IPS DF 19.7 (cell line): ENCODE measurements around the gene TMEM271.
A peak's percentile ranks its signal among the peaks of the same experiment; 100 is the strongest.

Experiments
- DNase-seq: peaks from one replicate; pipeline ENCODE4 v3.0.0-alpha.2; 2013; ENCODE audit warnings: low read depth, low spot score

TMEM271 gene, protein sequence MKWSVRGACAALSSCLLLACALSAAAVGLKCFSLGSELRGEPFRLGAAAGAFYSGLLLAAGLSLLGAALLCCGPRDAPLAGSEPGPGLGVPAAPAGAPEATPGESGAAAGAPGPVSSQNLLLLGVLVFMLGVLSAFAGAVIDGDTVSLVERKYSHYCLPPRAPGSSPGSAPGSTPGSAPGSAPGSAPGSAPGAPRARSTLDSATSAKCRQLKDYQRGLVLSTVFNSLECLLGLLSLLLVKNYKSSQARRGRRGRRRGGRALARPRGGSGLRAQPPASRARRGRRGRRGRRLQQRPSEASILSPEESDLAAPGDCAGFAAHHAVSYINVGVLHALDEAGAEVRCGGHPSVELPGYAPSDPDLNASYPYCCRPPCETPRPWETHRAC

DNA sequence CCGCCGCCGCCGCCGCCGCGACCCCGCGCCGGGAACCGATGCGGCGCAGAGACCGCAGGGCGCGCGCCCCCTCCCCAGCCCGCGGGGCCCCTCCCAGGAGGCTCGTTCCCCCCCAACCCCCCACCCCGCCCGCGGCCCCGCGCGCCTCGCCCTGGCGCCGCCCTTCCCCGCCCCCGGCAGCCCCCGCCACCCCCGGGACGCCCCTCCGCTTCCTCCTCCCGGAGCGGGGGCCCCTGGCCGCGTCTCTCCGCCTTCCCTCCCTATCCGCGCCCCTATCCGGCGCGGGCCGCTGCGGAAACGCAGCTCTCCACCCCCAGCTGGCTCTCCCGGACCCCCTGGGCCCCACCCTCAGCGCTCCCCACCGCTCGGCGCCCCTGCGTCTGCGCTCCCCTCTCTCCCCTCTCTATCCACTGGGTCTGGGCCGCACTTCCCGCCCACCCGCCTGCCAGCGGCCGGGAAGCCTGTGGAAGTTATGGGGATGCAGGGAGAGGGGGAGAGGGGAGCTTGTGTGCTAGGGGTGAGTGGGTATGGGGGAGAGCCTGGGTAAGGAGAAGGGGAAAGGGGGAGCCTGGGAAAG lies at the start of gene TMEM271:
TSS of gene TMEM271 (minus strand) at position 51 of the 577 bp plus-strand sequence. CDS start 233 bp downstream, outside the sequence.
- DNase-seq: peak; percentile 52

DNA sequence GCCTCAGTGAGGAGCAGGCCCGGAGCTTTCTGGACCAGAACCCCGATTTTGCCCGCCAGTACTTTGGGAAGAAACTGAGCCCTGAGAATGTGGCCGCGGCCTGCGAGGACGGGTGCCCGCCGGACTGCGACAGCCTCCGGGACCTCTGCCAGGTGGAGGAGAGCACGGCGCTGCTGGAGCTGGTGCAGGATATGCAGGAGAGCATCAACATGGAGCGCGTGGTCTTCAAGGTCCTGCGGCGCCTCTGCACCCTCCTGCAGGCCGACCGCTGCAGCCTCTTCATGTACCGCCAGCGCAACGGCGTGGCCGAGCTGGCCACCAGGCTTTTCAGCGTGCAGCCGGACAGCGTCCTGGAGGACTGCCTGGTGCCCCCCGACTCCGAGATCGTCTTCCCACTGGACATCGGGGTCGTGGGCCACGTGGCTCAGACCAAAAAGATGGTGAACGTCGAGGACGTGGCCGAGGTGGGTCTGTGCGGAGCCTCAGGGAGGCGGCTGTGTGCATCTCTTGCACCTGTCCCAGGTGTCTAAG lies 49.6 kb upstream of the TMEM271 start:
- no peak for DNase-seq

DNA sequence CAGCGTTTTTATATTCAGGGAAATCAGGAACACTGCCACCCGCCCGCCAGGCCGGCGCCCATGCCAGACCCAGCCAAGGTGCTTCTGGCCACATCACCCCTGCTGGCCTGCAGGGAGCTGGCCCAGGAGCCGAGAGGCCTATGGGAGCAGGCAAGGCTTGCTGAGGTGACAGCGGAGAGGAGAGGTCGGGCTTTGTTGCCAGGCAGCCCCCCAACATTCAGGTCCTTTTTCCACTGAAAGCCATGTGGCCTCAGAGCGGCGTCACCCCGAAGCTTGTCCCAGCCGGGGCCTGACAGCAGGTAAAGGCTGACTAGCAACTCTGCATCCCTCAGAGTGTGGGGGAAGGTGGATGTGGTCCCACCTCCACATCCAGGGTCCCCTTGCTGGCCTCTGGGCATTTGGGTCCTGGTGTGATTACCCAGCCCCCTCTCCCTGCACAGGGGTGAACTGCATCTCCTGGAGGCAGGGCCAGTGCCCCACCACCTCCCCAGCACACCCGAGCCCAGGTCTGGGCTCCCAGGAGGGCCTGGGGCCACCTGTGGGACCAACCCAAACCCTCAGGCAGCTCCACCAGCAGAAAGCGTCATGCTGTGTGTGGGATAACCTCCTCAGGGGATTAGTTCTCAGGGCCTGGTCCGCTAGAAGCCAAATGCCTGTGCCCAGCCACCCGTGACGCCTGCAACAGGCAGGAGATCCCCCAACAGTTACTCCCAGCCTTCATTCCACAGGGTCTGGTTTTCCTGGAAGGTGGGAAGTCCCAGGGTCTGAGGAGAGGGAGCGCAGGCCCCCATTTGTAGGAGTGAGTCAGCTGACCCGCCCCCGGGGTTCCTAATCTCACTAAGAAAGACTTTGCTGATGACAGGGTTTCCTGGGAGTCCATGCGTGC lies 48.9 kb upstream of the TMEM271 start, which contains the start of gene PDE6B:
TSS of gene PDE6B (plus strand) at position 869 of the 886 bp plus-strand sequence. CDS start 54 bp downstream, outside the sequence.
- no peak for DNase-seq

DNA sequence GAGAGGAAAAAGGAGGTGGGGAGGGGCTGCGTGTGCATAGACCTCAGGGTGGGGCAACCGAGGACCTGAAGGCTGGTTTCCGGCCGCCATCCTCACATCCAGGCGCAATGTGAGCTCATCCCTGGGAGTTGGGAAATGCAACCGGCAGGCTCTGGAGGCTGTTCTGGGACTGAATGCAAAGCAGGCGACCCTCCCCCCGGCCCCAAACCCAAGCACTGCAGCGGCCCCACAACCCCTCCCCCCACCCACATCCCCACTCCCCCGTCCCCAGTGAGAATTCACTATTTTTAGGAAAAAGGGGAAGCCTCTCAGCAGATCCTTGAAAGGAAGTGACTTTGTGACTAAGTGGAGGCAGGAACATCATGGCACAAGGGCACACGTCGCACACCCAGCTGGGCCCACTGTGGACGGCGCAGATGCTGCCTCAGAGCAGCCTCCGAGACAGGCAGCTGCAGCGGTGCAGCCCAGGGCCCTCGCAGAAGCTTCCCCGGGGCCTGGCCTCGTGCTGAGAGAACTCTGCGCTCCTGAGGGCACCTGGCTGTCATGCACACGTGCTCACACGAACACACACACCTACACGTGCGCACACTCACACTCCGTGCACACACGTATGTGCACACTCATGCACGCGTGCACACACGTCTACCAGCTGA lies 47.9 kb upstream of the TMEM271 start:
- DNase-seq: no peak

DNA sequence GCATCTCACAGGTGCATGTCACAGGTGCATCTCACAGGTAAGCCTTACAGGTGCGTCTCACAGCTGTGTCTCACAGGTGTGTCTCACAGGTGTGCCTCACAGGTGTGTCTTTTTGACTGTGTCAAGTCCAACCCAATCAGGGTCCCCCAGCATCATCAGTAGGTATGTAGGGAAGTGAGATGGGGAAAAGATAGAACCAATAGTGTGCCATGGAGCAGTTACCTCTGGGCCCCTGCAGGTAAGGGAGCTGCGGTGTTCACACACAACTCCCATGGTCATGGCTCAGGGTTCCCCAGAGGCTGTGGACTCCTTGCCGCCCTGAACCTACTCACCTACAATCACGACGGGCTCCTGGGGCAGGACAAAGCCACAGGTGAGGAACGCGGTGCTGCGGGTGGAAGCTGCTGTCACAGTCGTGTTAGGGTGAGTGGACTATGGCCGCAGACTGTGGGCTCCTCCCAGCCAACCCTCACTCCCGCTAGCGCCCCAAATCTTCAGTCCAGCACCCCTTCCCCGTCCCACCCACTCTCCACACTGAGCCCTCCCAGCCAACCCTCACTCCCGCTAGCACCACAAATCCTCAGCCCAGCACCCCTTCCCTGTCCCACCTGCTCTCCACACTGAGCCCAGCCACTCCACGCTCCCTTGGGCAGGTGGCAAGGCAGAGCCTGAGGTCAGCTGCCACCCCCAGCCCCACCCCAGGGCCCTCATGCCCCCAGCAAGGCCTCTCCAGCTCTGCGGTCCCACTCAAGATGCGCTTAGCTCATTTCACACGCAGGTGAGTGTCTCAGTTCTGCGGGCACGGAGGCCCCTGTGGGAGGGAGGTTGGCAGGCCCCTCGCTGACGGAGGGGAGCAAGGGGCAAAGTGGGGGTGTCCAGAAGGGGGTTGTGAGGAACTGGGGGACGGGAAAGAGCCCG lies 47.2 kb upstream of the TMEM271 start:
- no peak for DNase-seq

DNA sequence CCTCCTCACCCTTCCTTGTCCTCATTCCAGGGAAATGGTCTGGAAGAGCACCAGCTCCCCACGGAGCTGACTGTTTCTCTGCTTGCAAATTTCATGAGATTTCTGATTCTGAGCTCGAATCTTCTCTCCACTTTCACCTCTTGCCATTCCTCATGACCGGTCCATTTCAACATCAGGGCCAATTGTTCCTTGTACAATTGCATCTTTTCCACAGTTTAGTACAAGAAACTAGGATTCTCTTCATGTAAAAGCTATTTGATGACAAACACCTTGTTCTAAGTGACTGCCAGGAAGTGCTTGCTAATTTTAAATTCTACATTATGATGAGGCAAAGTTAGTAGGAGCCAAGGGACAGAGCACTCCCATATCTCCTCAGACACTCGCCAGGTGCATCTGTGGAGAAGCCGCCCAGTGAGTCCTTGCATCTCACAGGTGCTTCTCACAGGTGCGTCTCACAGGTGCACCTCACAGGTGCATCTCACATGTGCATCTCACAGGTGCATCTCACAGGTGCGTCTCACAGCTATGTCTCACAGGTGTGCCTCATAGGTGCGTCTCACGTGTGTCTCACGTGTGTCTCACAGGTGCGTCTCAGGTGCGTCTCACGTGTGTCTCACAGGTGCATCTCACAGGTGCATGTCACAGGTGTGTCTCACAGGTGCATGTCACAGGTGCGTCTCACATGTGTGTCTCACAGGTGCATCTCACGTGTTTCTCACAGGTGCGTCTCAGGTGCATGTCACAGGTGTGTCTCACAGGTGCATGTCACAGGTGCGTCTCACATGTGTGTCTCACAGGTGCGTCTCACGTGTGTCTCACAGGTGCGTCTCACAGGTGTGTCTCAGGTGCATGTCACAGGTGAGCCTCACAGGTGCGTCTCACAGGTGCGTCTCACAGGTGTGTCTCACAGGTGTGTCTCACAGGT lies 46.2 kb upstream of the TMEM271 start:
- no peak for DNase-seq

DNA sequence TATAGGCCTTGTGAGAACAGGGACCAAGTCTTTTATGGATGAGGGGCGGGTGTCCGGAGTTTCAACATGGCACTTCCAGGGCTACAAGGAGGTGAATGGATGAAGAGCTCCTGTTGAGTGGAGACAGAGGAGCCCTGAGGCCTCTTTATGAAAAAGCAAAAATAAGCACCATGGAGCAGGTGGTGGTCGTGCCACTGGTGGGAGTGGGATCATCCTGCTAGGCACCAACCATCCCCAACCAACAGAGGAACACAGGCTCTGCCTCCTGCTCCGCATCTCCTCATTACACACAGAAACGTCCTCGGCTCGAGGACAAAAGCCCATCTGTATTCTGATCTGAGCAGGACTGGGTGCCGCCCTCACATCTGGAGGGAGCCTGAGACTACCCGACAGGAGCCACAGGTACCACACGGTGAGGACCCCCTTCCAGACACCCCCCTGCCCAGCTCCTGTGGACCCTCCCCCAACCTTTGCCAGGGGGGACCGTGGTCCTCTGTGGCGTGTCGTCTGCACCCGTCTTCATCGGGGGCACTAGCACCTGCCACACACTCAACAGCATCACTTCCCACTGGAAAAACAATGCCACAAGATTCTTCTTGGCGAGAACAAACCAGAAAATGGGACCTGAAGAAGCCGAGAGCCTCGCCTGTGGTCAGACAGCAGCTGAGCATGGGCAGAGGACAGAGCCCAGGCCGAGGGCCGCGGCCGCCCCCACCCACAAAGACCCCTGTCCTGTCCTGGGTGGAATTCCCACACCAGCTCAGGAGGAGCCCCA lies 45.4 kb upstream of the TMEM271 start:
- DNase-seq: no peak

DNA sequence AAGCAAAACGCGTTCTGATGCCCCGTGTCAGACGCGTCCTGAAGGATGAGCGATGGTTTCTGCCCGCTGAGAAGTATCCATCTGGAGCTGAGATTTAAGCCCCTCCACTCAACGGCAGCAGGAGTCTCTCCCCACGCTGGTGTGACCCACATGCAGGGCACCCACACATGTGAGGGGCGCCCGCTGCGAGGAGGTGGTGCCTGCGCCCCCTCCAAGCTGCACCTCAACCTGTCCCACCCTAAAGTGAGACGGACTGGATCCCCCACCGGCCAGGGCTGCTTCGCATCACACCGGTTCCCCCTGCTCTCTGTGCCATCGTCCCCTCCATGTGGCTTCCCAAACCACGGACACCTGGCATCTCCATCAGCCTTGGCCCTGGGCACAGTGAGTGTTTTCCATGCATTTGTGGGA lies 44.8 kb upstream of the TMEM271 start:
- no peak for DNase-seq

DNA sequence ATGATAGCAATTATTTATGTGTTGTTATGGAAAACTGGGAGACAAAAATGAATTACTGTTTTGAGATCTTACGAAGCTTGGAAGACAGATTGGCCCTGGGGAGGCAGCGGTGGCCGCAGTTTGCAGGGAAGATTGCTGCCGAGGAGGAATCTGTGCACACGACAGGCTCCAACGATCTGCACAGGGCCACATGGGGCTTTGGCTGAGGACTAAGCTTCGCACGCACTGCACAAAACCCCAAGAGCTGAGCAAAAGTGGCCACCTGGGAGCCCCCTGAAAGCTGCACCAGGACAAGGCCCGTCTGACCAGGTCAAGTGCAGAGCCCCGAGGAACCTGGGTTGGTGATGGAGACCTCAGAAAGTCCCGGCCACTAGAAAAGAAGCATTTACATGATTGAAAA lies 44.1 kb upstream of the TMEM271 start:
- DNase-seq: no peak

DNA sequence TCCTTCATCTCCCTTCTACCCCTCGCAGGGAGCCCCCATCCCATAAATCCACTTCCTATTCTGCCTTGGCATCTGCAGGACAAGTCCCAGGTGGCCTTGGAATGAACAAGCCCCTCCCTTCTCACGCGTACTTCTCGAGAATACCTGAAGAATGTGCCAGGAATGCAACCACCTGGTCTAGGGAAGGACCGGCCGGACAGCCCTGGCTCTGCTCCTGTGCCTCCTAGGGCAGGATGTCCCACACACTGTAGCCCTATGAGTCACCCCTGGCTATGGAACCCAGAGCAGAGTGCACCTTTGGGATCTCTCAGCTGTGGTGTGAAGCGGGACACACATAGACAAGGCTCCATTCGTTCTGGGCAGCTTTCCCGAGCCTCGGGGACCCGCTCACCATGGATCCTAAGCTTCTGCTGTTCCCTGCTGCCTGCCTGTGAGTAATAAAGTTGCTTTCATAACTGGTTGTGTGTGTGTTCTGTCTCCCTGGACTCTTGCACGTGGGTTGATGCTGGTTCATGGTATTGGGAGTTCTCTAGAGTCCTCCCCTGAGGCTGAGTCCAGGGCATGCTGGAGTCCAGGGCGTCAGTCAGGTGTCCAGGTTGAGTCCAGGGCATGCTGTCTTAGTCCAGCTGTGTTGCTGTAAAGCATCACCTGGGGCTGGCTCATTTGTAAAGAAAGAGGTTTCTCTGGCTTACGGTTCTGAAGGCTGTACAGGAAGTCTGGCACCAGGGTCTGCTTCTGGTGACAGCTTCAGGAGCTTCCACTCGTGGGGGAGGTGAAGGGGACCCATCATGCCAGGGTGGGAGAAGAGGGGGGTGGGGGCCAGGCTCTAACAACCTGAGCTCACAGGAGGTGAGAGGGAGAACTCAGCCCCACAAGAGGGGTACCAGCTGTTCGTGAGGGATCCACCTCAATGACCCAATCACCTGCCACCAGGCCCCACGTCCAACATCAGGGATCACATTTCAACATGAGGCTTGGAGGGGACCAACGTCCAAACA lies 41.8 kb upstream of the TMEM271 start:
- DNase-seq: no peak

DNA sequence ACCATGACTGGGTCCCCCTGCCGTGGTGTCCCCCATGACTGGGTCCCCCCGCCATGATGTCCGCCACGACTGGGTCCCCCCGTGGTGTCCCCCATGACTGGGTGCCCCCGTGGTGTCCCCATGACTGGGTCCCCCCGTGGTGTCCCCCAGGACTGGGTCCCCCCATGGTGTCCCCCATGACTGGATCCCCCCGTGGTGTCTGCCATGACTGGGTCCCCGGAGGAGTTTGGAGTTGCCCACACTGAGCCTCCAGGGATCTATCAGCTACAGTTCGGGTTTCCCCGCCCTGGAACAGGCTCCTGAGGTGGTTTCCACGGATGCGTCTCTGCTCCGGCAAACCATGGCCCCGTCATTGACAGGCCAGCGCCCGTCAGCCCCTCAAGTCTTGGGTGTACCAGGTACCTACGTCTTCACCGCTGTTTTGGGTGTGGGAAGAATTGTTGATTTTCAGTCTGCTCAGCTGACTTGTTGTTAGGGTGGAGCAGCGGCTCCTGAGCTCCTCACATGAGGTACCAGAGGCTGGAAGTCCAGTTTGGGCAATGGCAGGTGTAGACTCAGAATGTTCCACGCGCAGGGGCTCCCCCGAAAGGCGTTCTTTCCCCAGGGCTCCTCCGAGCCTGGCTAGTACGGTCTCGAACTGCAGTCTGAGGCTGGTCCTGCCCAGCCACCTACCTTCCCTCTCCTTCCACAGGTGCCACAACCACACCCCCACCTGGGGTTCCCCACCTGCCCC lies 41.0 kb upstream of the TMEM271 start:
- DNase-seq: no peak

DNA sequence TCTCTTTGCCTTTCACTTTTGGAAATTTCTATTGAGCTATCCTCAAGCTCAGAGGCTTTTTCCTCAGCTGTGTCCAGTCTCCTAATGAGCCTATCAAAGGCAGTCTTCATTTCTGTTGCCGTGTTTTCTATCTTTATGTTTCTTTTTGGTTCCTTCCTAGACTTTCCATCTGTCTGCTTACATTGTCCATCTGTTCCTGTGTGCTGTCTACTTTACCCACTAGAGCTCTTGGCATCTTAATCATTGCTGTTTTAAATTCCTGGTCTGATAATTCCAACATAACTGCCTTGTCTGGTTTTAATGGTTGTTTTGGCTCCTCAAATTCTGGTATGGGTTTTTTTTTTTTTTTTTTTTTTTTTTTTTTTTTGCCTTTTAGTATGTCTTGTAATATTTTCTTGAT lies 40.0 kb upstream of the TMEM271 start:
- no peak for DNase-seq

DNA sequence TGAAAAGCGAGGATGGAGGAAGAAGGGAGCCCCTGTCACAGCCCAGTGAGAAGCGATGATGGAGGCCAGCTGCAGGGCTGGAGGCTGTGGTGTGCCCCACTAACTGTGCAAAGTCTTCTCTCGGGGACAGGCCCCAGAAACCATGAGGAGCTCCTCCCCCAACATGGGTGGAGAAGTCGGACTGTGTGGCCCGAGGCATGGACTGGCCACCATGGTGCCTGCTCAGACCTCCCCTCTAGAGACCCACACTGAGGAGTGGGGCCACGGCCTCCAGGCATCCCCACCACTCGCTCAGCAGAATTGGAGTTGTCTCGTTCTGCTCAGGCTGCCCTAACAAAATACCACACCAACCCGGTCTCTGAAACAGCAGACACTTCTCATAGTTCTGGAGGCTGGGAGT lies 37.0 kb upstream of the TMEM271 start:
- DNase-seq: no peak

DNA sequence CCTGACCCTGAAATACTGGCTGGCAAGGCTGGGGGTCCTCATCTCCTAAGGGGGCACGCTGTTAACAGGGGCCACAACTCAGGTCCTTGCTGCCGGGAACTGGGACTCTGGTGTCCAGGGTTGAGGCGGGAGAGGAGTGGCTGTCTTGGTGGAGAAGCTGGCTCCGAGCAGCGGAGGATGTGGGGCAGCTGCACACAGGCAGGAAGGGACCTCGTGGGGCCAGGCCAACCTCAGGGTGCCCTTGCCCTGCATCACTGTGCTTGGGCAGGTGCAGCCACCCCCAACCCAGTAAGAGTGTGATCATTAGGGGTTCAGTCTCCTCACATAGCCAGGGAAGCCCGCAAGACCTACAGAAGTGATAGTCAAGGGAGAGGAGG lies 36.6 kb upstream of the TMEM271 start:
- DNase-seq: no peak

DNA sequence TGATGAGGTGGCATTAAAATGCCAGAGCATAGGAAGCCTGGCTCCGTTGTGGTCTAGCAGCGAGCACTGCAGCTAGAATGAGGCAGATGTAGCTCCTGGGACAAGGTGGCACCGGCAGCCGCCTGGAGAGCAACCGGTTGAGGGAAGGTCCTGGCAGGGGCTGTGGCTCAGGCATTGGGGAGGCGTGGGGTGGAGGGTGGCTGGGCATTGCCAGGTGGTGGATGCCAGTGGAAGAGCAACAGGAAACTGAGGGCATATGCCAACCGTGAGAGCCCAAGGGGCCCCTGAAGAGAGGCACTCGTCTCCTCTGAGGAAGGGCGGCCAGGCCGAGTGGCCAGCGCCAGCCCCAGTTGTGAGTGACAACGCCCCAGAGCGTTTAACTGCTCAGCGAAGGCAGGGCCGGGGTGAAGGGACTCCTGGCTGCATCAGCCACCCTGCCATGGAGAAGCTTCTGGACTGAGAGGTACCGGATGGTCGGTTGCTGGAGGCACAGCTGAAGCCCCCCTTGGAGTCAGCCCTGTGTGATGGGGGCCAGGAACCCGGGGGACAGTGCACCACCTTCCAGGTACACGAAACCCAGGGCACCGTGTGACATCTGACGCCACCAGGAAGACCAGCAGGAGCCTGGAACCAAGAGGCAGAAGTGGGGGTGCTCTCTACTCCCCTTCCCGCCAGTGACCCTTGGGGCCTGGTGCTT lies 36.1 kb upstream of the TMEM271 start:
- no peak for DNase-seq
